K562 (cell line): Measurements from ENCODE around the gene DENND6A.

Experiments used
- CTCF ChIP-seq, 3 experiments: IDR thresholded peaks in 2 of 3; conservative IDR thresholded peaks in 1 of 3; 2 replicates each; pipeline ENCODE4 v1.5.1; 2011 to 2012; ENCODE audit warnings: low read length in 3 of 3, mild to moderate bottlenecking in 3 of 3, control low read depth in 2 of 3, improper control_type of control experiment in 1 of 3, inconsistent platforms in 1 of 3, low read depth in 1 of 3, mixed read lengths in 1 of 3, moderate library complexity in 1 of 3; ENCODE audit not compliant: insufficient read depth in 2 of 3
- EGR1 ChIP-seq: fragments of 450-650 bp; conservative IDR thresholded peaks from 2 replicates; pipeline ENCODE4 v1.6.1; 2017; ENCODE audit warnings: mild to moderate bottlenecking
- HINFP ChIP-seq: fragments of 450-650 bp; conservative IDR thresholded peaks from 2 replicates; pipeline ENCODE4 v1.6.1; 2016; ENCODE audit warnings: missing genetic modification characterization, low read depth, mild to moderate bottlenecking, control low read depth, missing compliant biosample characterization
- IRF2 ChIP-seq: sonication (generic); formaldehyde crosslinking; IDR thresholded peaks from 2 replicates; pipeline ENCODE4 v1.8.1; 2022; ENCODE audit warnings: mild to moderate bottlenecking, missing genetic modification reagents
- NCOA2 ChIP-seq, 2 experiments: fragments of 450-650 bp; IDR thresholded peaks; 2 replicates each; pipeline ENCODE4 v1.6.1; 2018; ENCODE audit warnings: mild to moderate bottlenecking in 2 of 2, moderate library complexity in 1 of 2; ENCODE audit not compliant: partially characterized antibody in 2 of 2
- POLR2A ChIP-seq: fragments of 450-650 bp; conservative IDR thresholded peaks from 2 replicates; pipeline ENCODE4 v1.6.1; 2016
- PPARD ChIP-seq: fragments of 250-450 bp; sonication (Bioruptor Pico); IDR thresholded peaks from 2 replicates; pipeline ENCODE4 v1.8.0; 2022; ENCODE audit warnings: inconsistent platforms, mild to moderate bottlenecking, moderate library complexity
- ZNF23 ChIP-seq: fragments of 250-450 bp; sonication (Bioruptor Pico); IDR thresholded peaks from 2 replicates; pipeline ENCODE4 v1.4.0; 2020; ENCODE audit warnings: mild to moderate bottlenecking
- ZNF449 ChIP-seq: fragments of 250-450 bp; sonication (Bioruptor Pico); IDR thresholded peaks from 2 replicates; pipeline ENCODE4 v1.8.0; 2022; ENCODE audit warnings: moderate library complexity, mild to moderate bottlenecking, inconsistent platforms
- ZSCAN29 ChIP-seq: fragments of 450-650 bp; IDR thresholded peaks from 2 replicates; pipeline ENCODE4 v1.6.1; 2017

GRCh38 chr3:57731311-57731710 is 38.4 kb upstream of the DENND6A start:
- TF ChIP-seq CTCF (IDR thresholded peaks at IDR 0.05 in 2 of 3, conservative IDR thresholded peaks at IDR 0.05 in 1 of 3; ENCODE audit: insufficient read depth in 2 of 3, low read depth in 1 of 3, low read length in 3 of 3): no peak
- no peak for TF ChIP-seq POLR2A
- TF ChIP-seq PPARD: no peak
- TF ChIP-seq ZSCAN29: no peak
- TF ChIP-seq IRF2: no peak
- no peak for TF ChIP-seq HINFP (tag)
- no peak for TF ChIP-seq NCOA2 (IDR thresholded peaks at IDR 0.05; ENCODE audit: partially characterized antibody in 2 of 2)
- no peak for TF ChIP-seq ZNF23 (CRISPR knock-in tag)
- no peak for TF ChIP-seq EGR1
- TF ChIP-seq ZNF449 (CRISPR knock-in tag): no peak
